WTC11 (cell line): Measurements from ENCODE around the gene CLCN7. TPM values are rescaled to one million over a fixed set of nuclear protein-coding genes. Genes with fewer than 3 reads are reported as not detected.
A peak's percentile ranks its signal among the peaks of the same experiment; 100 is the strongest.
"Not testable (repeated sequence)": the region's sequence is repeated elsewhere in the genome, so short reads cannot be mapped to it uniquely, and the experiment has no call there.

Experiments used
- ATAC-seq: fragments of 200-7000 bp; cut with Tn5 transposase; 2 replicates; pipeline ENCODE4 v1.10.0; 2021; ENCODE audit warnings: mild to moderate bottlenecking, moderate library complexity
- CTCF ChIA-PET: fragments of 300-600 bp; sonication (Branson Sonifier 250); formaldehyde crosslinking; loops from one replicate; lab custom pipeline; 2021; ENCODE audit warnings: antibody characterized with exemption; lab: Charles Lee
- POLR2A ChIA-PET: fragments of 350-600 bp; sonication (Branson Sonifier 250); formaldehyde crosslinking; loops from one replicate; lab custom pipeline; 2021; ENCODE audit warnings: antibody characterized with exemption; lab: Charles Lee
- DNase-seq: peaks from one replicate; pipeline ENCODE4 v3.0.0; 2021; ENCODE audit warnings: low spot score
- H3K27ac Mint-ChIP-seq: 2 replicates; pipeline ENCODE4 v1.8.0; 2021; ENCODE audit warnings: mixed read lengths
- H3K27me3 Mint-ChIP-seq: 2 replicates; pipeline ENCODE4 v1.8.0; 2021; ENCODE audit warnings: low read depth, mild to moderate bottlenecking, moderate library complexity, mixed read lengths
- H3K36me3 Mint-ChIP-seq: 2 replicates; pipeline ENCODE4 v1.8.0; 2021; ENCODE audit warnings: mixed read lengths
- H3K4me1 Mint-ChIP-seq: 2 replicates; pipeline ENCODE4 v1.8.0; 2022; ENCODE audit warnings: mixed read lengths
- H3K4me3 Mint-ChIP-seq: 2 replicates; pipeline ENCODE4 v1.8.0; 2021; ENCODE audit warnings: mild to moderate bottlenecking, moderate library complexity, mixed read lengths
- H3K9me3 Mint-ChIP-seq: 2 replicates; pipeline ENCODE4 v1.8.0; 2021; ENCODE audit warnings: mixed read lengths
- ARID4B ChIP-seq: sonication (generic); formaldehyde crosslinking; IDR thresholded peaks from 2 replicates; pipeline ENCODE4 v1.8.0; 2023; ENCODE audit warnings: missing genetic modification reagents, mild to moderate bottlenecking, borderline replicate concordance
- ATF6 ChIP-seq: sonication (generic); formaldehyde crosslinking; IDR thresholded peaks from 2 replicates; pipeline ENCODE4 v1.8.1; 2023; ENCODE audit warnings: mild to moderate bottlenecking, missing genetic modification reagents
- E2F4 ChIP-seq: sonication (generic); formaldehyde crosslinking; IDR thresholded peaks from 2 replicates; pipeline ENCODE4 v1.8.1; 2022; ENCODE audit warnings: low read depth, mild to moderate bottlenecking, moderate library complexity, missing genetic modification reagents, borderline replicate concordance
- E2F5 ChIP-seq: sonication (generic); formaldehyde crosslinking; IDR thresholded peaks from 2 replicates; pipeline ENCODE4 v1.8.1; 2022; ENCODE audit warnings: mild to moderate bottlenecking, moderate library complexity, missing genetic modification reagents
- ELF4 ChIP-seq: sonication (generic); formaldehyde crosslinking; IDR thresholded peaks from 2 replicates; pipeline ENCODE4 v1.8.1; 2022; ENCODE audit warnings: low read depth, mild to moderate bottlenecking, moderate library complexity, missing genetic modification reagents
- ERG ChIP-seq: fragments of 250-450 bp; sonication (Bioruptor Pico); IDR thresholded peaks from 2 replicates; pipeline ENCODE4 v1.8.0; 2021; ENCODE audit warnings: mild to moderate bottlenecking
- ESRRA ChIP-seq: sonication (generic); formaldehyde crosslinking; IDR thresholded peaks from 2 replicates; pipeline ENCODE4 v1.8.1; 2022; ENCODE audit warnings: mild to moderate bottlenecking, missing genetic modification reagents, borderline replicate concordance
- ETV6 ChIP-seq: sonication (generic); formaldehyde crosslinking; IDR thresholded peaks from 2 replicates; pipeline ENCODE4 v1.8.1; 2022; ENCODE audit warnings: mild to moderate bottlenecking, missing genetic modification reagents
- GABPB1 ChIP-seq: sonication (generic); formaldehyde crosslinking; IDR thresholded peaks from 2 replicates; pipeline ENCODE4 v1.8.1; 2023; ENCODE audit warnings: mild to moderate bottlenecking, missing genetic modification reagents
- IRF1 ChIP-seq: sonication (generic); formaldehyde crosslinking; IDR thresholded peaks from 2 replicates; pipeline ENCODE4 v1.8.0; 2023; ENCODE audit warnings: missing genetic modification reagents
- JAZF1 ChIP-seq: fragments of 250-450 bp; sonication (Bioruptor Pico); IDR thresholded peaks from 2 replicates; pipeline ENCODE4 v1.9.0; 2021; ENCODE audit warnings: moderate library complexity, mild to moderate bottlenecking, inconsistent platforms
- MAX ChIP-seq: sonication (generic); formaldehyde crosslinking; IDR thresholded peaks from 2 replicates; pipeline ENCODE4 v1.8.0; 2022; ENCODE audit warnings: mild to moderate bottlenecking, missing genetic modification reagents
- MLX ChIP-seq: sonication (generic); formaldehyde crosslinking; IDR thresholded peaks from 2 replicates; pipeline ENCODE4 v1.8.1; 2023; ENCODE audit warnings: mild to moderate bottlenecking, missing genetic modification reagents, moderate library complexity
- MXD4 ChIP-seq: fragments of 250-450 bp; sonication (Bioruptor Pico); IDR thresholded peaks from 2 replicates; pipeline ENCODE4 v1.8.0; 2021; ENCODE audit warnings: mild to moderate bottlenecking, moderate library complexity, borderline replicate concordance
- PREB ChIP-seq: sonication (generic); formaldehyde crosslinking; IDR thresholded peaks from 2 replicates; pipeline ENCODE4 v1.8.1; 2022; ENCODE audit warnings: mild to moderate bottlenecking, missing genetic modification reagents, moderate library complexity, borderline replicate concordance
- RORB ChIP-seq: fragments of 250-450 bp; sonication (Bioruptor Pico); IDR thresholded peaks from 2 replicates; pipeline ENCODE4 v1.9.0; 2021; ENCODE audit warnings: mild to moderate bottlenecking
- TEAD1 ChIP-seq: sonication (generic); formaldehyde crosslinking; IDR thresholded peaks from 2 replicates; pipeline ENCODE4 v1.8.0; 2022; ENCODE audit warnings: mild to moderate bottlenecking, missing genetic modification reagents
- ZNF219 ChIP-seq: sonication (generic); formaldehyde crosslinking; IDR thresholded peaks from 2 replicates; pipeline ENCODE4 v1.8.0; 2023; ENCODE audit warnings: missing genetic modification reagents, mild to moderate bottlenecking, borderline replicate concordance
- ZNF263 ChIP-seq: sonication (generic); formaldehyde crosslinking; IDR thresholded peaks from 2 replicates; pipeline ENCODE4 v1.8.1; 2022; ENCODE audit warnings: low read depth, mild to moderate bottlenecking, moderate library complexity, missing genetic modification reagents
- total RNA-seq: library from RNA; stranded (reverse); gene quantifications from 3 replicates; pipeline ENCODE4 v1.2.3, GENCODE V29; 2021

The CLCN7 gene
- total RNA-seq, 1 experiment from 2014 or later, result 94.1 TPM

GRCh38 chr16:1469693-1470201 lies 5.1 kb downstream of the CLCN7 start:
- peak overlapping the region; percentile 93; the same call in 1 of the 2 replicates for H3K27ac Mint-ChIP-seq
- no peak for DNase-seq
- TF ChIP-seq ESRRA (CRISPR knock-in tag) (no peak), MLX (no peak), ATF6 (no peak), GABPB1 (no peak), E2F5 (no peak), MXD4 (CRISPR knock-in tag) (no peak), ARID4B (CRISPR knock-in tag) (no peak), ZNF263 (CRISPR knock-in tag) (no peak), TEAD1 (CRISPR knock-in tag) (no peak), IRF1 (no peak), MAX (CRISPR knock-in tag) (no peak), PREB (CRISPR knock-in tag) (no peak), ERG (CRISPR knock-in tag) (no peak), ETV6 (CRISPR knock-in tag) (no peak), ELF4 (no peak), E2F4 (no peak), JAZF1 (CRISPR knock-in tag) (no peak), ZNF219 (CRISPR knock-in tag) (no peak), RORB (CRISPR knock-in tag) (no peak)
- ChIA-PET POLR2A (no interaction called here), CTCF (no interaction called here)
- no peak overlapping the region for H3K4me3 Mint-ChIP-seq
- no peaks in the 10 kb centered on the region for H3K36me3 Mint-ChIP-seq
- no peak for ATAC-seq
- H3K4me1 Mint-ChIP-seq, result peaks cover 4% of the 10 kb centered on the region
- H3K27me3 Mint-ChIP-seq, result no peaks in the 10 kb centered on the region
- no peaks in the 10 kb centered on the region for H3K9me3 Mint-ChIP-seq

- POLR2A ChIA-PET, H3K27ac Mint-ChIP-seq, DNase-seq, H3K27me3 Mint-ChIP-seq, H3K4me3 Mint-ChIP-seq, CTCF ChIA-PET, H3K36me3 Mint-ChIP-seq, H3K4me1 Mint-ChIP-seq, H3K9me3 Mint-ChIP-seq, ATAC-seq: not testable (repeated sequence)
Observed at GRCh38 chr16:1469141-1469540, 5.7 kb downstream of the CLCN7 start.
